HPDE6-E6E7 (cell line): ENCODE data around the gene CDH24.

Experiments used
- DNase-seq: peaks from one replicate; pipeline ENCODE4 v3.0.0; 2011; ENCODE audit warnings: missing footprints; ENCODE audit errors: extremely low spot score

CDH24 gene

DNA sequence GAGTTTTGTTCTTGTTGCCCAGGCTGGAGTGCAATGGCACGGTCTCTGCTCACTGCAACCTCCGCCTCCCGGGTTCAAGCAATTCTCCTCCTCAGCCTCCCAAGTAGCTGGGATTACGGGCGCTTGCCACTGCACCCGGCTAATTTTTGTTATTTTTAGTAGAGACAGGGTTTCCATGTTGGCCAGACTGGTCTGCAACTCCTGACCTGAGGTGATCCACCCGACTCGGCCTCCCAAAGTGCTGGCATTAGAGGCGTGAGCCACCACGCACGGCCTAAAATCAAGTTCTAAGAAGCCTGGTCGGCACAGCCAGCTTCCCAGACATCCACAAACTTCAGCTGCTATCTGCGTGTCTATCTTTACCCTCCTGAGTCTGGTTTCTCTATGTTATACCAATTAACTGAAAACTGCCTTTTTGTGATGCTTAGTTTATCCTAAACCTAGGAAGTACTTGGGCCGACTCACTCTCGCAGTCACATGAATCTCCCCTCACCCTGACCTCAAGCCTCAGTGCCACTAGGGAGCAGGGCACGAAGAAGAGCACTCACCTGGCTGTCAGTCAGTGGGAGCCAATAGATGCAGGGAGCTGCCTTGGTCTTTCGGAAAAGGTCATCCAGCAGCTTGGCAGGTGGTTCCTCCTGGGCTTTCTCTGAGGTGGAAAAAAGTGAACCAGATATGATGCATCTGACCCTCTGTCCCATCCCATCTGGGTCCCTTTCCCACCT is 3.4 kb upstream of the CDH24 start:
- DNase-seq, result no peak

DNA sequence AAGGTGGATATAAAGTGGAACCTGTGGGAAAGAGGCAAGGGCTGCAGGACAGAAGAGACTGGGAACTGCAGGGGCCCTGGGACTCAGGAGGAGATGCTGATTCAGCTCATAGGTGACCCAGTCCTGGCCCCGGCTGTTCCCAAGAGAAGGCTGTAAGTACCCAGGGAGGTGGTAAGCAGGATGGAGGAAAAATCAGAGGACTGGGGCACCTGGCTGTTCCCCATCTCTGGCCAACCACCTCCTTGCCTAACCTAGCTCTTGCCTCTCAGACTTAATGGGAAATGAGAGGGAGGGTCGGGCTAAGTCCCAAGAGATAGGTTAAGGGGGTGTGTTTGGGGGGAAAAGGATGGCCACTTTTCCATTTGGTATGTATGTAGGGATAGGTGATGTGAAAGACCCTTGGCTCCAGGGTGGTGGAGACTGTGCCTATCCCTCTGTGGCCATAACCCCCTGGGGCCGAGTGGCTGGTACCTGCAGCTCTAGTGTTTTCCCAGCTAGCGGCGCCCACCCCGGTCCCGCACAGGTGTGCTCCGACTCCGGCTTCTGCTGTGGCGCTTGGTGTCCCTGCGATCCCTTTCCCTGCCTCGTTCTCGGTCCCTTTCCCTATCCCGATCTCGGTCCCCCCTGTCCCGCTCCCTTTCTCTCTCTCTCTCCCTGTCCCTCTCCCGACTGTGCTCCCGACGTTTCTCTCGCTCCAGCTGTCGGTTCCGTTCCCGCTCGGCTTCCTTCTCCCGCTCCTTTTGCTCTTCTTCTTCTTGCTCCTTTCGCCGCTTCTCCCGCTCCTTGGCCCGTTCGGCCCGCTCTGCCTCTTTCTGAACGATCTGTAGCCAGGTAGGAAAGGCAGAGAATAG is 1.6 kb upstream of the CDH24 start:
- no peak for DNase-seq

GRCh38 chr14:23057757-23058653 is 685 bp upstream of the CDH24 start:
- DNase-seq, result peak; percentile 80

DNA sequence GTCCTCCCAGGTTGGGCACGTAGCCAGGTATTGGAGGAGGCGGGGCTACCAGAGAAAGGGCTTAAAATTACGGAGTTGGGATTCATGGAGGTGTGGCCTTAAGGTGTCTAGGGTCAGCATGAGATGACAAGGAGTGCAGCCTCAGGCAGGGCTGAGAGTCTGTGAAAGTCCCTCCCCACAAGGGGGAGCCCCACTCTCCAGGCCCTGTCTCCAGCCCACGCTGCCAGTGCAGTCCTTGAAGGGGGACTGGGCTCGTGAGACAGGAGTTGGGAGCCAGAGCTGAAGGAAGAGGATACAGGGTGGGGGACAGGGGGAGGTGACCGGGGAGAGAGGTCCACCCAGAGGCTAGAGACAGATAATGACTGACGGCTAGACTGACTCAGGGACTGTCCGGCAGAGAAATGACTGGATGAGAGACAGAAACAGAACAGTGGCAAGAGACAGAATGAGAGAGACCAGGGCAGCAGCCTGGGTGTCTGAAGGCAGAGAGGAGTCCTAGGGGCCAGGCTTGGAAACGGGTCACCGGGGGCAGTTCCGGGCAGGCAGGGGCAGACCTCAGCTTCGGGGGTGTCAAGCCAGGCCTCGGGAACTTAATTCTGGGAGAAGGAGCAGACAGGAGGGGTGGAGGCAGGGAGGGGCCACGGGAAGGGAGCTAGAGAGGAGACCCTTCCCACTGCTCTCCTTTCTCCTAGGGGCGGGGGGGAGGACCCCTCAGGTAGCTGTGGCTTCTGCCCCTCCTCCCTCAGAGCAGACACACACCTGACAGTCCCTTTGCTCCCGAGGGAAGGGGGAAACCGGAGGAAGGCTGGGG is 970 bp downstream of the CDH24 start:
- peak; percentile 91 for DNase-seq

- no peak for DNase-seq
These were observed 1.6 kb downstream of the CDH24 start for GRCh38 chr14:23055621-23056144.

DNA sequence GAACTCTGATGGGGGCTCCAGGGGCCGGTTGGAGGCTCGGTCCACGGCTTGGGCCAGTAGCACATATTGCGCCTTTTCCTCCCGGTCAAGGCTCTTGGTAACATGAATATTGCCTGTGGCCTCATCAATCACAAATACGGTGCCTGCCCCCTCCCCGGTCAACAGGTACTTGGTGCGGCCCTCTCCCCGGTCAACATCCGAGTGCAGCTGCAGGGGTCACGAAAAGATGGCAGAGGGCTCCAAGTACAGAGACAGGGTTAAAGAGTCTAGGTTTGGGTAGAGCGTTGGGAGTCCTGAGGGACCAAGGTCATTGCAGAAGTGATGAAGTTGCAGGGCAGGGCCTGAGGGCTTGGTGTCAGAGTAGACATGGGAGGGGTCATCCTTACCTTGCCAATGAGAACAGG is 2.2 kb downstream of the CDH24 start:
- no peak for DNase-seq

DNA sequence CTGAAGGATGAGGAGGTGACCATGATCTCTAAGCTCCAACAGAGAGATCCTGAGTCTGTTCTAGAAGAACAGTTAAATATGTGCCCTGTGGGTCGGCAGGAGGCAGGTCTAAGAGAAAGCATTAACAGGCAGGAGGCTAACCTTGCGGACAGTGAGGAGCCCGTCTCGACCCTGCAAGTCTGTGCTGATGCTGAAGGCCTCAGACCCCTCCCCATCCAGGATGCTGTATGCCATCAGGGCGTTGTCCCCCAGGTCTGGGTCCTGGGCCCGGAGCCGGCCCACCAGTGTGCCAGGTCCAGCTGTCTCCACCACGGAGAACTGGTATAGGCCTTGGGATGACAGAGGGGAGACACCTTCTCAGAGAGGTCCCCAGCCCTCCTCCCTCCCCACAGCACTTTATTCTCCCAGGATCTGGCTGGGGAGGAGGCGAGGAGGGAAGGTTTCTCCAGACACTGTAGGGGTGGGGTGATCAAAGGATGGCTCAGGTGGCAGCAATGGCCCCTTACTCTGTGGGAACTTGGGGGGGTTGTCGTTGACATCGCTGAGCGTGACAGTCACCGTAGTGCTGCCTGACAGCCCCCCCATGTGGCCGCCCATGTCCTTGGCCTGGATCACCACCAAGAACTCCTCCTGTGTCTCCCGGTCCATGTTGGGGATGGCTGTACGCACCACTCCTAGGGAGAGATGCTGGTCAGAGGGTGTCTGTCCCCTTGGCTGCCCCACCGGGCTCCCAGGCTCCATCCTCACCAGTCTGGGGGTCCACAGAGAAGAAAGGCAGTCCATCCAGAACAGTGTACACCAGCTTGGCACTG is 3.1 kb downstream of the CDH24 start:
- DNase-seq, result no peak

DNA sequence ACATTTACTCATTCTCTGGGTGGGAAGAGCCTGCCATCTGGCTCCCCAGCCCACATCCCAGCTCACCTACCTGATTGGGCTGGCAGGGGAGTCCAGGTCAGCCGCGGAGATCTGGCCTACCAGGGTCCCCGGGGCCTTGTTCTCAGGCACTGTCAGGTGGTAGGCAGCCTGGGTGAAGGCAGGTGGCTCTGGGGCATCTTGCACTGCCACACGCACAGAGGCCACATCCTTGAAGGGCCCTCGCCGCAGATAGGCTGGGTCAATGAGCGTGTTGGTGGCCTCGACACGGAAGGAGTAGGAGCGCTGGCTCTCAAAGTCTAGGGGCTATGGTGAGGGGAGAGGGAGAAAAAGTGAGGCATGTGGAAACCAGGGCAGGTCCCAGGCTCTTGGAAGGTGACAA is 3.9 kb downstream of the CDH24 start:
- no peak for DNase-seq

DNA sequence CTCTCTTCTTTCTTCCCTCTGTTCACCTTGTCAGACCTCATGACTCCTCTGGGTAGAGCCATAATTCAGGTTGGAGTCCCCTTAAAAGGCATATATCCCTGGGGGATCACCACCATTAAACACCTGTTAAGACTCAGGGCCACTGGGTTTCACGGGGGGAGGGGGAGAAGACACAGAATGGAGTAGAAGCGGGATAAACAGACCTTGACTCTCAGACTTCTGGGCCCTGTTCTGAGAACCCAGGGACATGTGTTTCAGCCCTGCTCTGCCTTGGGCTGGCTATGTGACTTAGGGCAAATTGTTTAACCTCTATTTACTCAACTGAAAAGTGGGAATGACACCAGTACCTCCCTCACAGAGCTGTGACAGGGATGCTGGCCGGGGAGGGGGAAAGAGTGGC is 4.6 kb downstream of the CDH24 start:
- no peak for DNase-seq

GRCh38 chr14:23052182-23052623 is 5.1 kb downstream of the CDH24 start:
- no peak for DNase-seq

DNA sequence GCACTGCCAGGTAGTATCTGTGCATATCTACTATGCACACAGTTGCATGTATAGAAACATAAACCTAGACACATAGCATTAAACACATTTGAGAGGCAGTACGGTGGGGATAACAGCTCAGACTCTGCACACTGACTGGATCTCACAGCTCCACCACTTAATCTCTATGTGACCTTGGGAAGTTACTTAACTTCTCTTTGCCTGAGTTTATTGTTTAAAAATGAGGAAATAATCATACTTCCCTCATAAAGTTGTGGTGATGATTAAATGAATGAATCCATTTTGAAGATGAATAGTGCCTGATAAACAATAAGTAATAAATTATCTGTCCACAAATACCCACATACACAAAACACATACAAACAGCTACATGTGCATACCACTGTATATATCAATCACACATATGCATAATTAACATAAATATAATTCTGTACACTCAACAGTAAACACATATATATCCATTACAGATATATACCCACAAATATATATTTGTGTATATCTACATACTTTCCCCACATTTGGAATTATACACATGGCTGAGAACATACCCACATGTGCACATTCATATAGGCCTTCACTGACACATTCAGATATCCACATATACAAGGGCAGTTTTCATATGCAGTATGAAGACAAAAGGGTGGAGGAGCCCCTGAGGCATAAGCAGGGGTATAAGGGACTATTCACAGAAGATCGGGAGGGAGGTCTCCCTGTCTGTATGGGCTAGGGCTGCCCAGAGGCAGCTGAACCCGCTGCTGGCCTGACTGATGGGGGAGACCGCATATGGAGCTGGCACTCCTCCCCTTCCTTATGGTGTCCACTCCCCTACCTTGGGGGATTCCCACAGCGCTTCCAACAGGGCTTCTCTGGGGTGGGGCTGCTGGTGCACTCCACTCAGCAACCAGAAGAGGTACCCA is 5.9 kb downstream of the CDH24 start:
- DNase-seq, result no peak

DNA sequence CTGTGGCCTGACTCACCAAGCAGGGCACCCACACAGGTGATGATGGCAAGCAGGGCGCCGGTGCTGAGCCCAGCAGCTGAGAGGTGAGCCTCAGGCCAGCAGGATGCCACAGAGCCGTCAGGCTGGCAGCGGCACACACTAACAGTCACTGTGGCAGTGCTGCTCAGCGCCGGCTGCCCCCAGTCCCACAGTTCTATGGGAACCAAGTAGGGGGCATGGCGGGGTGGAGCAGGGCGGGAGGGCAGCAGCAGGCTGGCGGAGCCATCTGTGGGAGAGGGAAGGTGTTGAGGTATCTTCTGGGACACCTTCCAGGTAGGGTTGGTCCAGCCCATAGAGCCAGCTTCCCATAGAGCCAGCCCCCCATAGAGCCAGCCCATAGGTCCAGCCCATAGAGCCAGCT is 8.3 kb downstream of the CDH24 start:
- no peak for DNase-seq

GRCh38 chr14:23047751-23048693 is 9.3 kb downstream of the CDH24 start:
- DNase-seq, result no peak

DNA sequence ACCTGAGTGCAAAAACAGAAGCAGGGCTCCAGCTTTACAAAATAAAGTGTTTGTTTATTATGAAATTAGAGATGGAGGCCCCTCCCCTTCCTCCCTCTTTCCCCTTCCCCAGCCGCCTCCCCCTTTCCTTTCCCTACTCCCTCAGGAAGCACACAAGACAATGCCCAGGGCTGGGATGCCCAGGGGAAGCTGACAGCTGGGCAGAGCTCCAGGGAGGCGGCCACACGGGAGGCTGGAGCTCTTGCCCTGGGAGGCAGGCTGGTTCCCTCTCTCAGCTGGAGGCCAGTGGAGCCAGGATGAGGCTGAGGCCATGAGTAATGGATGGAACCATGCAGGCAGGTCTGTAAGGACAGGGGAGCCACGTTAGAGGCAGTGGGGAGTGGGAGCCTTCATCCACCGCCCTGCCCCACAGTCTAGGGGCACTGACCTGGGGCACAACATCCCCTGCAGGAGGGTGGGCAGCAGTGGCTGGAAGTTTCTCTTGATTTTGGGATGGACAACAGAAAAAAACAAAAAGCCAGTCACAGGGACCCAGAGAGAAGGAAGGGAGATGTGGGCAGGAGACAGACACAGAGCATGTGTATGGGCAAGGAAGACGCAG is 10.2 kb downstream of the CDH24 start:
- no peak for DNase-seq

DNA sequence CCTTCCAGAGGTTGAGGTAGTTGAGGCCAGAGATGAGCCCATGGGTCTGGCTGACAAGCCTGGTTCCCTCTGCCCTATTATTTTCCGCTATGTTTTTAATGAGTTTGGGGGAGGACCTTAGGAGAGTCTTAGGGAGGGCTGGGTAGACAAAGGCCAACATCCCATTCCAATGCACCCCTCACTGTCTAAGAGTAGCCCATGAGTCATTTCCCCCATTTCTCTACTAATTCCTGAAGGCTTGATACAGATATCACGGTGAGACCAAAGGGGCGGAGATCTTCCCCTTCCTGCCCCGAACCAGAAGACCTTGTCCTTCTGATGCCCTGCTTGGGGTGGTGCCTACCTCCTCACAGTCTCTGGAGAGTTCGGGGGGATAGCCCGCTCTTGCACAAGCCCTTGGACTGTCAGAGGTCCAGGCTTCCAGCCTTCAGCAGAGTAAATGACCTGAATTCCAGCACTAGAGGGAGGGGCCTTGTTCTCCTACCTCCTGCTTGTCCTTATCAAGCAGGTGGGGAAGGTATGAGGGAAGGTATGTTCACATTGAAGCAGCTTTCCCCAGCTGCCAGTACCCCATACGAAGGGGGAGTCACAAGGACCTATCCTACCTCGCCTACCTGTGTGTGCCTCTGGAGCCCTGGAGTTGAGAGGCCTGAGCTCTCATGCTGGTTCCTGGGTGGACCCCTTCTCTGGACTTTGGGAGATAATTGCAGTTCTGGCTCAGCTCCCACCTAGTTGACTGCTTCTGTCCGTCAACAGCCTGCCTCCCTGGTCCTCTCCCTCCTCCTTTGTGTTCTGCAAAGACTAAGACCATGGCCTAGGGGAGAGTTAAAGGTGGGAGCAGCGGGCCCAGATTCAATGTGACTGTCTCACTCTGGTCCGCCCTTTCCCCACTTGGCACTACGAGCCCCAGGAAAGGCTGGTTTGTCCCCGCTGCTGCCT is 11.6 kb downstream of the CDH24 start:
- DNase-seq, result no peak

DNA sequence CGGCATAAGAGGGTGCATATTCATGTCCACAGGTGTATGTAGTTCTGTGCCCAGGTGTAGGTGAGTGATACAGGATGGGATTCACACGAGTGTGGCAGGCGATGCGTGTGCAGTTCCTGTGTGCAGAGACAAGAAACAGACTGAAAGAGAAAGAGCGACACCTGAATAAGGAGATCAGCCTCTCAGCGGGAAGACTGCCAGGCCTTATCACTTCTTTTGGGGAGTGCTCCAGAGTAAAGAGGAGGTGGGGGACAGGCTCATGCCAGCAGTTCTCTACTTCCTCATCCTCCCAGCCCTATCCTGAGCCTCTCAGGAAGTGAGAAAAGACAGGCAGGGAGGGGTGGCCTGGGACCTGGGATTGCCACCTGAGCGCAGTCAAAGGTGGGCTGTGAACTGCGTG is 12.5 kb downstream of the CDH24 start:
- DNase-seq, result no peak
